Fibroblast of skin of left quadriceps (primary cell): ENCODE results near the gene RETREG1.

Source experiments
- DNase-seq, 2 experiments: peaks; one replicate each; pipeline ENCODE4 v3.0.0-alpha.2; 2013; ENCODE audit warnings: low read depth in 2 of 2

RETREG1 gene

GRCh38 chr5:16585041-16585667 is 31.6 kb downstream of the RETREG1 start:
- no peak for DNase-seq

- DNase-seq, result no peak
Measured at GRCh38 chr5:16582081-16582480, 34.7 kb downstream of the RETREG1 start.

- no peak for DNase-seq
Measured at GRCh38 chr5:16580382-16580781, 36.4 kb downstream of the RETREG1 start.

GRCh38 chr5:16579142-16579847 is 37.5 kb downstream of the RETREG1 start:
- DNase-seq, result no peak

GRCh38 chr5:16578474-16578883 is 38.3 kb downstream of the RETREG1 start:
- DNase-seq, result no peak

GRCh38 chr5:16577677-16578076 is 39.1 kb downstream of the RETREG1 start:
- no peak for DNase-seq

GRCh38 chr5:16574789-16575721 is 41.7 kb downstream of the RETREG1 start:
- DNase-seq, result peak; percentile 46 to 54

GRCh38 chr5:16573401-16573800 is 43.4 kb downstream of the RETREG1 start:
- DNase-seq, result no peak

GRCh38 chr5:16572289-16573015 is 44.3 kb downstream of the RETREG1 start:
- DNase-seq, result no peak

GRCh38 chr5:16571016-16571415 is 45.8 kb downstream of the RETREG1 start:
- no peak for DNase-seq

- DNase-seq, result peak; percentile 35 to 38
Measured at GRCh38 chr5:16570121-16570815, 46.5 kb downstream of the RETREG1 start.

GRCh38 chr5:16568875-16569580 is 47.8 kb downstream of the RETREG1 start:
- DNase-seq, result no peak

- no peak for DNase-seq
Measured at GRCh38 chr5:16567365-16567764, 49.4 kb downstream of the RETREG1 start.

- no peak for DNase-seq
Measured at GRCh38 chr5:16565118-16565517, 51.7 kb downstream of the RETREG1 start.

GRCh38 chr5:16564248-16564867 is 52.4 kb downstream of the RETREG1 start:
- DNase-seq, result no peak

GRCh38 chr5:16563686-16564085 is 53.1 kb downstream of the RETREG1 start:
- no peak for DNase-seq

- DNase-seq, result no peak
Measured at GRCh38 chr5:16561660-16562059, 55.1 kb downstream of the RETREG1 start.

GRCh38 chr5:16559702-16560101 is 57.1 kb downstream of the RETREG1 start:
- no peak for DNase-seq

GRCh38 chr5:16558984-16559629 is 57.7 kb downstream of the RETREG1 start:
- DNase-seq, result no peak

GRCh38 chr5:16557477-16557876 is 59.3 kb downstream of the RETREG1 start:
- DNase-seq, result no peak
